Measurements from ENCODE around the gene LCMT1. TPM values are rescaled to one million over a fixed set of nuclear protein-coding genes. Genes with fewer than 3 reads are reported as not detected.

LCMT1 gene
- total RNA-seq, 1 experiment from 2014 or later: 31.0 TPM

DNA sequence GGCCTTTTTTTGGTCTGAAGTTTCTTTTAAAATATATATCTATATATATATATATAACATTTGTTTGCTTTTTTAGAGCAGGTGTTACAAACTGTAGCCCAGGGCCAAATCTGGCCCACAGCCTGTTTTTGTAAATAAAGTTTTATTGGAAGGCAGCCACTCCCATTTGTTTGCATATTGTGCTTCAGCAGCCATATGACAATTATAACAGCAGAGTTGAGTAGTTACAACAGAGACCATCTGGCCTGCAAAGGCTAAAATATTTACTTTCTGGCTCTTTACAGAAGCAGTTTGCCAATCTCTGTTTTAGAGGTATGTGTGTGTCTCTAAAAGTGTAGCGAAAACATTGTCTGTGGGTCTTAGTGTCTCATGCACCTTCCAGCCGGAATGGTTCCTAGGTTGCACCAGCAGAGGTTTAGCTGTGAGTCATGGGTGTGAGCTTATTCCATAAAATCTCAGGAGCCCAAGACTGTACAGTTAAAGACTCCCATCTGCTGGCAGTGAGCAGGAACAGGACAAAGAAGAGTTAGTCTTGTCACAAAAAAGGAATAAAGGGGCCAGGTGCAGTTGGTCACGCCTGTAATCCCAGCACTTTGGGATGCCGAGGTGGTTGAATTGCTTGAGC, 23.8 kb downstream of the LCMT1 start:
- H3K27ac ChIP-seq (ENCODE audit: low read length): 0 out of 2 replicates have a peak overlapping the region, but pooled peaks have one; percentile 19
- H3F3A ChIP-seq (ENCODE audit: low read length, unreplicated experiment): no peaks in the 10 kb centered on the region
- no peak overlapping the region for H3K4me3 ChIP-seq (ENCODE audit: low read length)
- ATAC-seq (peak; percentile 98), DNase-seq (peak; percentile 78)
- no peak overlapping the region for H3K9ac ChIP-seq (ENCODE audit: low read length)
- no TSS peak for BruUV-seq (replicated peaks)
- no peaks in the 10 kb centered on the region for H3K4me1 ChIP-seq (ENCODE audit: insufficient read depth, low read length)
- no peaks in the 10 kb centered on the region for H4K20me1 ChIP-seq (ENCODE audit: low read length)
- CTCF ChIA-PET: interaction anchor here (0.5 to 1.0 kb wide), 8 partner anchors 9 to 554 kb away, joined by 3 to 11 read pairs (median 8); no protein-coding TSS in a partner anchor
- POLR2A ChIA-PET (ENCODE audit: unreplicated experiment): interaction anchor here (0.6 kb wide), 1 partner anchor 141 kb away, joined by 3 read pairs; no protein-coding TSS in a partner anchor
- H2AFZ ChIP-seq (ENCODE audit: low read length): 0 out of 2 replicates have a peak overlapping the region, but pooled peaks have one; percentile 28
- H3K9me2 ChIP-seq (replicated peaks; ENCODE audit: low read length): no peaks in the 10 kb centered on the region
- H3K9me3 ChIP-seq (ENCODE audit: low read length): no peaks in the 10 kb centered on the region
- intact Hi-C loops (cut with micrococcal nuclease): loop anchor here (1.0 to 2.0 kb wide), 2 partner anchors 8 to 81 kb away; no protein-coding TSS in a partner anchor
- H3K27me3 ChIP-seq (ENCODE audit: low read length): no peaks in the 10 kb centered on the region
- no peak for TF ChIP-seq EZH2phosphoT487 (IDR thresholded peaks at IDR 0.05; ENCODE audit: borderline replicate concordance, low read length)
- TF ChIP-seq, protein P1, sequence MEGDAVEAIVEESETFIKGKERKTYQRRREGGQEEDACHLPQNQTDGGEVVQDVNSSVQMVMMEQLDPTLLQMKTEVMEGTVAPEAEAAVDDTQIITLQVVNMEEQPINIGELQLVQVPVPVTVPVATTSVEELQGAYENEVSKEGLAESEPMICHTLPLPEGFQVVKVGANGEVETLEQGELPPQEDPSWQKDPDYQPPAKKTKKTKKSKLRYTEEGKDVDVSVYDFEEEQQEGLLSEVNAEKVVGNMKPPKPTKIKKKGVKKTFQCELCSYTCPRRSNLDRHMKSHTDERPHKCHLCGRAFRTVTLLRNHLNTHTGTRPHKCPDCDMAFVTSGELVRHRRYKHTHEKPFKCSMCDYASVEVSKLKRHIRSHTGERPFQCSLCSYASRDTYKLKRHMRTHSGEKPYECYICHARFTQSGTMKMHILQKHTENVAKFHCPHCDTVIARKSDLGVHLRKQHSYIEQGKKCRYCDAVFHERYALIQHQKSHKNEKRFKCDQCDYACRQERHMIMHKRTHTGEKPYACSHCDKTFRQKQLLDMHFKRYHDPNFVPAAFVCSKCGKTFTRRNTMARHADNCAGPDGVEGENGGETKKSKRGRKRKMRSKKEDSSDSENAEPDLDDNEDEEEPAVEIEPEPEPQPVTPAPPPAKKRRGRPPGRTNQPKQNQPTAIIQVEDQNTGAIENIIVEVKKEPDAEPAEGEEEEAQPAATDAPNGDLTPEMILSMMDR (conservative IDR thresholded peaks at IDR 0.05; ENCODE audit: low read depth, low read length): peak; percentile 67
- H3K4me2 ChIP-seq (ENCODE audit: low read length): no peak overlapping the region
- H3K36me3 ChIP-seq (ENCODE audit: low read depth, low read length): no peaks in the 10 kb centered on the region
- H3K79me2 ChIP-seq (ENCODE audit: low read length): no peaks in the 10 kb centered on the region

DNA sequence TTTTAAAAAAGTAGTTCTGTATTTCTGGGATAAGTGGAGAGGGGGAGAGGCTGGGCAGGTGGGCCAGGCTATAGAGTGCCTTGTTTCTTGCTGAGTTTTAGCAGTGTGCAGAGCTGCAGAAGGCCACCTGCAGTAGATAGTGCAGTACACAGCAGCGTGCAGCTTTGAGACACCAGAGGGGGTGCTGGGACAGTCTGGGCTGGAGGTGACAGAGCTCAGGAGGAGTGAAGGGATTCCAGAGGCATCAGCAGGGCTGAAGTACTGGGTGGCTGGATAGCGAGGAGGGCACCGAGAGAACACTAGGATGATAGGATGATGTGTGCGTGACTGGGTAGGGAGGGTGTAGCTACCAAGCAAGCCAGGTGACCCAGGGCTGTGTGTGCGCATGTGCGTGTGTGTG, 26.6 kb downstream of the LCMT1 start:
- intact Hi-C loops (cut with micrococcal nuclease): no loop called here
- H3K9me3 ChIP-seq (ENCODE audit: low read length): no peaks in the 10 kb centered on the region
- DNase-seq: no peak

DNA sequence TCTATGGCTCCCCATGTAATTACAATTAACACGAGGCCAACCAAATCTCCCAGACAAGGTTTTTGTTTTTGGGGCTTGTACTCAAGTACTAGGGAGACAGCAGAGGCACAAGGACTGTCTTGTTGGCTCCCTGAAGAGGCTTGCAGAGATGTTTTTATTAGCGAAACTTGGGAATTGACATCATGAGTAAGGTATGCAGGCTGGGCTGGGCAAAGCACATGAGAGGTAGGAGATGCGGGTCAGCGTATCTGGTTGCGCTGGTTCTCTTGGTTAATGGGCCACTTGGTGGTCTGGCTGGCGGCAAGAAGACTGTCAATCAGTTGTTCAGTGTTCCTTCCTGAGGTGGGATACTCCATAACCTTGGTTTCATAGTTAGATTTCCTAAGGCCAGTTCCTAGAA, 28.9 kb downstream of the LCMT1 start:
- intact Hi-C loops (cut with micrococcal nuclease): no loop called here
- no peak overlapping the region for H2AFZ ChIP-seq (ENCODE audit: low read length)
- H3K9me3 ChIP-seq (ENCODE audit: low read length): no peaks in the 10 kb centered on the region
- no peak overlapping the region for H3K9ac ChIP-seq (ENCODE audit: low read length)
- H3K27ac ChIP-seq (ENCODE audit: low read length): no peak overlapping the region
- H3K79me2 ChIP-seq (ENCODE audit: low read length): no peaks in the 10 kb centered on the region
- DNase-seq: peak; percentile 5
- H3K36me3 ChIP-seq (ENCODE audit: low read depth, low read length): no peaks in the 10 kb centered on the region
- H3F3A ChIP-seq (ENCODE audit: low read length, unreplicated experiment): no peaks in the 10 kb centered on the region
- no peak overlapping the region for H3K4me2 ChIP-seq (ENCODE audit: low read length)
- ChIA-PET POLR2A (ENCODE audit: unreplicated experiment) (no interaction called here), CTCF (no interaction called here)
- no peak overlapping the region for H3K4me3 ChIP-seq (ENCODE audit: low read length)
- ATAC-seq: no peak
- H4K20me1 ChIP-seq (ENCODE audit: low read length): no peaks in the 10 kb centered on the region
- BruUV-seq (replicated peaks): no TSS peak
- H3K27me3 ChIP-seq (ENCODE audit: low read length): no peaks in the 10 kb centered on the region
- H3K4me1 ChIP-seq (ENCODE audit: insufficient read depth, low read length): no peaks in the 10 kb centered on the region
- TF ChIP-seq, protein P1 (conservative IDR thresholded peaks at IDR 0.05; ENCODE audit: low read depth, low read length): no peak
- TF ChIP-seq EZH2 (IDR thresholded peaks at IDR 0.05; ENCODE audit: low read length, unreplicated experiment) (no peak), EZH2phosphoT487 (IDR thresholded peaks at IDR 0.05; ENCODE audit: borderline replicate concordance, low read length) (no peak)
- no peaks in the 10 kb centered on the region for H3K9me2 ChIP-seq (replicated peaks; ENCODE audit: low read length)

More for the DNA sequence above, 26.6 kb downstream of the LCMT1 start:
- no peaks in the 10 kb centered on the region for H3K79me2 ChIP-seq (ENCODE audit: low read length)
- no peak overlapping the region for H3K4me3 ChIP-seq (ENCODE audit: low read length)
- no peak overlapping the region for H3K4me2 ChIP-seq (ENCODE audit: low read length)
- H2AFZ ChIP-seq (ENCODE audit: low read length): no peak overlapping the region
- no peaks in the 10 kb centered on the region for H3F3A ChIP-seq (ENCODE audit: low read length, unreplicated experiment)
- no peaks in the 10 kb centered on the region for H3K9me2 ChIP-seq (replicated peaks; ENCODE audit: low read length)
- POLR2A ChIA-PET (ENCODE audit: unreplicated experiment): no interaction called here
- no peaks in the 10 kb centered on the region for H3K36me3 ChIP-seq (ENCODE audit: low read depth, low read length)
- TF ChIP-seq, protein P1 (conservative IDR thresholded peaks at IDR 0.05; ENCODE audit: low read depth, low read length): no peak
- TF ChIP-seq EZH2 (IDR thresholded peaks at IDR 0.05; ENCODE audit: low read length, unreplicated experiment): no peak
- no peak for TF ChIP-seq EZH2phosphoT487 (IDR thresholded peaks at IDR 0.05; ENCODE audit: borderline replicate concordance, low read length)
- CTCF ChIA-PET: no interaction called here
- no peaks in the 10 kb centered on the region for H3K4me1 ChIP-seq (ENCODE audit: insufficient read depth, low read length)
- H4K20me1 ChIP-seq (ENCODE audit: low read length): no peaks in the 10 kb centered on the region
- H3K27ac ChIP-seq (ENCODE audit: low read length): no peak overlapping the region
- no TSS peak for BruUV-seq (replicated peaks)
- no peak overlapping the region for H3K9ac ChIP-seq (ENCODE audit: low read length)
- no peaks in the 10 kb centered on the region for H3K27me3 ChIP-seq (ENCODE audit: low read length)
- no peak for ATAC-seq
